ENCODE measurements around the gene SLC24A3. TPM values are rescaled to one million over a fixed set of nuclear protein-coding genes. Genes with fewer than 3 reads are reported as not detected.

The SLC24A3 gene
- total and polyA plus RNA-seq, 4 donors: 1.9 to 8.4 (median 5.8) TPM

DNA sequence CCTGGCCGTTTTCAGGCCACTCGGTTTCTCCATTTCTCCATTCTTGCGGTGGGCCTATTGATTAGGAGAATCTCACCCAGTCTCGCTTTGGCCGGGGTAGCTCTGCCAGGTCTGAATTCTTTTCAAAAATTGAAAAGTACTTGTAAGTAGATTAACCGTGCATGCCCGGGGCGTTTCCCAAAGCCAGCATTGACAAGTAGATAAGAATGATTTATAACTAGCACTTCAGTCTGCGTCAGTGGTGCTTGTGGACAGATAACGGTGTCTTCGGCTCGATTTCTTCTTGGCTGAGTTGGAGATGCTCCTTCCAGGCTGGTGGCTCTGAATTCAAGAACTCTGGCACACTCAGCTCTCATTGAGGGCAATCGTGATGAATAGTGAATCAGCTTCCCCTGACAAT lies 29.0 kb downstream of the SLC24A3 start:
- H3K36me3 ChIP-seq (ENCODE audit: control insufficient read depth in 4 of 4, insufficient read depth in 4 of 4, low read length in 4 of 4): no peaks in the 10 kb centered on the region
- no peaks in the 10 kb centered on the region for H3K27me3 ChIP-seq (ENCODE audit: control insufficient read depth in 3 of 3, insufficient read depth in 3 of 3, low read length in 2 of 3)
- peaks cover 0 to 4% (median 0%) of the 10 kb centered on the region in 5 donors for H3K4me1 ChIP-seq (ENCODE audit: control insufficient read depth in 5 of 5, insufficient read depth in 5 of 5, low read length in 5 of 5)
- no peak overlapping the region for H3K4me3 ChIP-seq
- no peaks in the 10 kb centered on the region for H3K9me3 ChIP-seq (ENCODE audit: control insufficient read depth in 4 of 4, insufficient read depth in 3 of 4, low read length in 3 of 4)
- H3K27ac ChIP-seq (ENCODE audit: low read depth in 1 of 2, low read length in 1 of 2): no peak overlapping the region
- no peak overlapping the region for H3K9ac ChIP-seq (ENCODE audit: insufficient read depth in 1 of 2, low read length in 2 of 2)
- DNase-seq: no peak
- no peak for ATAC-seq (ENCODE audit: insufficient read depth, low FRiP score)
- TF ChIP-seq, protein P1, sequence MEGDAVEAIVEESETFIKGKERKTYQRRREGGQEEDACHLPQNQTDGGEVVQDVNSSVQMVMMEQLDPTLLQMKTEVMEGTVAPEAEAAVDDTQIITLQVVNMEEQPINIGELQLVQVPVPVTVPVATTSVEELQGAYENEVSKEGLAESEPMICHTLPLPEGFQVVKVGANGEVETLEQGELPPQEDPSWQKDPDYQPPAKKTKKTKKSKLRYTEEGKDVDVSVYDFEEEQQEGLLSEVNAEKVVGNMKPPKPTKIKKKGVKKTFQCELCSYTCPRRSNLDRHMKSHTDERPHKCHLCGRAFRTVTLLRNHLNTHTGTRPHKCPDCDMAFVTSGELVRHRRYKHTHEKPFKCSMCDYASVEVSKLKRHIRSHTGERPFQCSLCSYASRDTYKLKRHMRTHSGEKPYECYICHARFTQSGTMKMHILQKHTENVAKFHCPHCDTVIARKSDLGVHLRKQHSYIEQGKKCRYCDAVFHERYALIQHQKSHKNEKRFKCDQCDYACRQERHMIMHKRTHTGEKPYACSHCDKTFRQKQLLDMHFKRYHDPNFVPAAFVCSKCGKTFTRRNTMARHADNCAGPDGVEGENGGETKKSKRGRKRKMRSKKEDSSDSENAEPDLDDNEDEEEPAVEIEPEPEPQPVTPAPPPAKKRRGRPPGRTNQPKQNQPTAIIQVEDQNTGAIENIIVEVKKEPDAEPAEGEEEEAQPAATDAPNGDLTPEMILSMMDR (IDR thresholded peaks at IDR 0.05; ENCODE audit: control extremely low read depth, extremely low read depth): no peak
- 67 to 84% methylated on average over 13 of the region's 13 CpGs for WGBS, 2 donors

DNA sequence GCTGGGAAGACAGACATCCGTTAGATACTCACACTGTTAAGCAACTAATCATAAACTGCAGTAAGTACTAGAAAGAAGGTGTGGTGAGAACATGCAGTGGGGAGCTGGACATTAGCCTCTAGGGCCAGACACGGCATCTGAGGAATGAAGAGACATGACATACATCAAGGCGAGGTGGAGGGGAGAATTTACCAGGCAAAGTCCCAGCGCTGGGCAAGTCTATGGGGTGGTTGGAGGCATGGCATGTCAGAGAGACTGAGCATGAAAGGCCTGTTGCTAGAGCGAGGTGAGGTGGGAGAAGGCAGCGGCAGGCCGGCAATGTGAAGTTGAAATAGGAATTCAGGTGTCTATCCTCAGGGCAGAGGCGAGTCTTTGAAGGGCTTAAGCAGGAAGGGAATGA lies 31.8 kb downstream of the SLC24A3 start:
- TF ChIP-seq, protein P1 (IDR thresholded peaks at IDR 0.05; ENCODE audit: control extremely low read depth, extremely low read depth): no peak
- ATAC-seq (ENCODE audit: insufficient read depth, low FRiP score) (no peak), DNase-seq (no peak)
- 91 to 92% methylated on average over 8 of the region's 8 CpGs for WGBS, 2 donors
- Histone ChIP-seq H3K9me3 (ENCODE audit: control insufficient read depth in 4 of 4, insufficient read depth in 3 of 4, low read length in 3 of 4) (no peaks in the 10 kb centered on the region), H3K27ac (ENCODE audit: low read depth in 1 of 2, low read length in 1 of 2) (no peak overlapping the region), H3K4me1 (ENCODE audit: control insufficient read depth in 5 of 5, insufficient read depth in 5 of 5, low read length in 5 of 5) (peaks cover 0 to 6% (median 0%) of the 10 kb centered on the region in 5 donors), H3K36me3 (ENCODE audit: control insufficient read depth in 4 of 4, insufficient read depth in 4 of 4, low read length in 4 of 4) (no peaks in the 10 kb centered on the region), H3K27me3 (ENCODE audit: control insufficient read depth in 3 of 3, insufficient read depth in 3 of 3, low read length in 2 of 3) (no peaks in the 10 kb centered on the region), H3K9ac (ENCODE audit: insufficient read depth in 1 of 2, low read length in 2 of 2) (no peak overlapping the region), H3K4me3 (no peak overlapping the region)

DNA sequence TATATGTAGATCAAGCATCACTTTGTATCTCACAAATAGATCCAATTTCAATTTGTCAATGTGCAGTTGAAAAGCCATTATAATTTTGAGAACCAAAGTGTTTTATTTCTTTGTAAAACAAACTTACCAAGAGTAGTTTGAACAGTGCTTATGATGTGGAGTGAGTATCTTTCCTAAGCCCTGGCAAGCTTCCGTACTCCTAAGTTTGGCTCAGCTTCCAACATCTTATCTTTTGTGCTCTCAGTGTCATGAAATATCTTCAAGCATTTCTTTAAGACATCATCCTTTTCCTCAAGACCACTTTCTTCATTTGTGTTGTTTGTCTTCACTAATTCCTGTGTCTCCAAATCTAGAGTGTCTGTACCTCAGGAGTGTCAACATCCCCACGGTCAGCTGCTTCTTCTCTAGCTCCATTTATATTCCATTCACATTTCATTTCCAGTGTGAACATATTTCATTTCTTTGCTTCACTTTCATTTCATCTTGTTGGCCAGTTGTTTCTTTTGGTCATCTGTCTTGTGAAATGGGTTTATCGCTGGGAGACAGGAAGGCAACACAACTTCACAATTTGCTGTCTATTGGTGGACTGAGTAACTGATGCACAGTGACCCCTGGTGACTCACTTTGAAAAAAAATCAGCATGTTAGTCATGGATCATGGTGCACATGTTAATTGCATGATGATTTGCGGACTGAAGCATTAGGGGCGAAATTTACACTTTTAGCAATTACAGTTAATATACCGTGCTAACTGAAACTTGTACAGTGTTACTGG lies 36.9 kb downstream of the SLC24A3 start:
- H3K9me3 ChIP-seq (ENCODE audit: control insufficient read depth in 4 of 4, insufficient read depth in 3 of 4, low read length in 3 of 4): no peaks in the 10 kb centered on the region
- TF ChIP-seq, protein P1 (IDR thresholded peaks at IDR 0.05; ENCODE audit: control extremely low read depth, extremely low read depth): no peak
- ATAC-seq (ENCODE audit: insufficient read depth, low FRiP score): no peak
- H3K9ac ChIP-seq (ENCODE audit: insufficient read depth in 1 of 2, low read length in 2 of 2): no peak overlapping the region
- 75% methylated on average over 6 of the region's 6 CpGs for WGBS, 2 donors
- no peak overlapping the region for H3K4me3 ChIP-seq
- H3K36me3 ChIP-seq (ENCODE audit: control insufficient read depth in 4 of 4, insufficient read depth in 4 of 4, low read length in 4 of 4): no peaks in the 10 kb centered on the region
- no peak overlapping the region for H3K27ac ChIP-seq (ENCODE audit: low read depth in 1 of 2, low read length in 1 of 2)
- peaks cover 0 to 25% (median 7%) of the 10 kb centered on the region in 5 donors for H3K4me1 ChIP-seq (ENCODE audit: control insufficient read depth in 5 of 5, insufficient read depth in 5 of 5, low read length in 5 of 5)
- H3K27me3 ChIP-seq (ENCODE audit: control insufficient read depth in 3 of 3, insufficient read depth in 3 of 3, low read length in 2 of 3): no peaks in the 10 kb centered on the region
- DNase-seq: peak in 2 of 3 donors; percentile 30 to 72

Measured in lung (tissue), 12 donors.